Measurements from ENCODE around the gene IQCE.
"Not testable (repeated sequence)": the region's sequence is repeated elsewhere in the genome, so short reads cannot be mapped to it uniquely, and the experiment has no call there.

IQCE gene

GRCh38 chr7:2576742-2577491, 18.1 kb downstream of the IQCE start:
- no peak for DNase-seq (ENCODE audit: low read depth)

GRCh38 chr7:2577914-2578680, 19.3 kb downstream of the IQCE start:
- no peak for DNase-seq (ENCODE audit: low read depth)

DNA sequence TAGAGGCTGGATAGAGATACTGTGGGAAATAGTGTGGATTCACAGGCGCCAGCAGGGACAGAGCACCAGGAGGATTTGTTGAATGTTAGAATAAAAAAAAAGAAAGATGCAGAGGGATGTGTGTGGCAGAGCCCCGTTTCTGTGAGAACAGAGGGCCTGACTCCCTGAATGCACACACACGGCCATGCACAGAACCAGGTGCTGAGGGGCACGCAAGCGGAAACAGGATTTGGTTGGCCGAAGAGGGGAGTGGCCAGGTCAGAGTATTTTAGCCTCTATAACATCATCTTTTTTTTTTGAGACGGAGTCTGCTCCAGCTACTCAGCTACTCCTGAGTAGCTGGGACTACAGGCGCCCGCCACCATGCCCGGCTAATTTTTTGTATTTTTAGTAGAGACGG, 21.9 kb downstream of the IQCE start:
- DNase-seq (ENCODE audit: low read depth), result no peak

DNA sequence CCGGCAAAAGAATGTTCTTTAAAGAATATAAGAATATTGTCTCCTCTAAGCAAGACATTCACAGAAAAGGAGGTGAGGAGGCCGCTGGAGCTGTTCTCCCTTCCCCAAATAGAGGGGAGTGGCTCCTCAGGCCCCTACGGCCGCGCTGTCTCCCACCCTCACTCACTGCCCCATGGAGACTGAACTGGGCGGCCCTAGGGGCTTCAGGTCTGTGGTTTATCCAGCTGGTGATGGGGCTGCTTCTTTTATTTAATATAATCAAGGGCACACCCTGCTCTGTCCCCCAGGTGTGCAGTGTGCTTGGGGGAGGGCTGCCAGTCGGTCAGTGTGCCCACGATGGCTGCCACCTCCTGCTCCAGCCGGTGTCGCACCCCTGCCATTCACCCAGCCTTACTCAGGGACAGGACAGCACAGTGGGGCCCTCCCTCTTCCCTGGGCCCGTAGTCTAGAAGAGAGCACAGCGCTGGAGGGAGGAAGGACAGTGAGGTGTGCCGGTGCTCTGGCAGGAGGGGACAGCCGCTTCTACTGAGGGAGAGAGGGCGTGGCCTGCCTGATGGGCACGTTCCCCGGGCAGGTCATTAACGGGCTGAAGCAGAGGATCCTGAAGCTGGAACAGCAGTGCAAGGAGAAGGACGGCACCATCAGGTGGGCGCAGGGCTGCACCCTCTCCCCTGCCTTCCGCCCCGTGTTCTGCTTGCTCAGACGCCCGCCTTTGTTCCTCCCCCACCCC, 23.4 kb downstream of the IQCE start:
- no peak for DNase-seq (ENCODE audit: low read depth)

DNA sequence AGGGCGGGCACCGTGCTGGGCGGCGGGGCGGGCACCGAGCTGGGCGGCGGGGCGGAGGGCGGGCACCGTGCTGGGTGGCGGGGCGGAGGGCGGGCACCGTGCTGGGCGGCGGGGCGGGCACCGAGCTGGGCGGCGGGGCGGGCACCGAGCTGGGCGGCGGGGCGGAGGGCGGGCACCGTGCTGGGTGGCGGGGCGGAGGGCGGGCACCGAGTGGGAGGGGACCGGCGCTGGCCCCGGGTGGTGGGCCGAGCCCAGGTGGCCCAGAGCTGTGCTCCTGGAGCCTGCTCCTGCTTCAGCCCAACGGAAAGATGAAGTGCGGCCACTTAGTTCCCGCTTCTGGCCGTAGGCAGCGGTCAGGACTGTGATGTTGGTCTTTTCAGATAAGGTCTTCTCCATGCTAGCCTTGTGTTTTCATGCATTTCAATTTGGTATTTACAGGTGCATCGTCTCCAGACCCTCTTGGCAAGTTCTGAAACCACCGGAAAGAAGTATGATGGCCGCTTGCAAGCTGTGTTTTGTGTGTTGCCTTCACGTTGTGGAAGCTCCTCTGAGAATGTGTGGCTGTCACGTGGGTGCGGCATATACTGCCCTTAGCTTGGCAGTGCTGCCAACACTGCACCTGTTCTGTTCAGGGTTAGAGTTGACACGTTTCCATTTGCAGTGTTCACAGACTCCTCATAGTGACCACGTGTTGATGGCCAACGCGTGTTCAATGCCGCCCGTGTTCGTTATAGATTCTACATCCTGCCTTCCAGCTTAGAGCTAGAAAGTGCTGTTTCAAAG, 25.2 kb downstream of the IQCE start:
- no peak for DNase-seq (ENCODE audit: low read depth)

- DNase-seq (ENCODE audit: low read depth), result no peak
These were observed 26.7 kb downstream of the IQCE start for GRCh38 chr7:2585446-2585845.

- no peak for DNase-seq (ENCODE audit: low read depth)
These were observed 27.7 kb downstream of the IQCE start for GRCh38 chr7:2586326-2587020.

GRCh38 chr7:2587134-2587533, 28.4 kb downstream of the IQCE start:
- no peak for DNase-seq (ENCODE audit: low read depth)

GRCh38 chr7:2587778-2588177, 29.0 kb downstream of the IQCE start:
- DNase-seq (ENCODE audit: low read depth), result no peak

- no peak for DNase-seq (ENCODE audit: low read depth)
These were observed 30.6 kb downstream of the IQCE start for GRCh38 chr7:2589341-2589740.

GRCh38 chr7:2589941-2590340, 31.2 kb downstream of the IQCE start:
- DNase-seq (ENCODE audit: low read depth), result not testable (repeated sequence)

GRCh38 chr7:2592375-2592865, 33.6 kb downstream of the IQCE start:
- no peak for DNase-seq (ENCODE audit: low read depth)

- DNase-seq (ENCODE audit: low read depth), result no peak
These were observed 34.4 kb downstream of the IQCE start for GRCh38 chr7:2593036-2593727.

DNA sequence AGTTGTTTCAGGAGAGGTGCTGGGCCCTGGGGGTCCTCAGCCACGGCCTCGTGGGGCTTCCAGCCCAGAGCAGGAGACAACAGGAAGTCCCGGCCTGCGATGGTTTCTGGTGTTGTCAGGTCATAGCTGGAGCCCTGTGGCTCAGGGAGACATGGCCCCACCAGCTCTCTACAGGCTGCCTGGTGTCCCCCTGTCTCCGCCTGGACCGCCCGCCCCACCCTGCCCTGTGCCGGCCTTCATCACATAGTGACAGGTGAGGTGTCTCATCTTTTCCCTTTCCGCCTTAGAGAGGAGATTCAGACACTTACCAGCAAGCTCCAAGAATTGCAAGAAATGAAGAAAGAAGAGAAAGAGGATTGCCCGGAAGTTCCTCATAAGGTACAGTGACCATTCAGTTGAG, 35.8 kb downstream of the IQCE start:
- no peak for DNase-seq (ENCODE audit: low read depth)

- DNase-seq (ENCODE audit: low read depth), result no peak
These were observed 36.6 kb downstream of the IQCE start for GRCh38 chr7:2595258-2595860.

GRCh38 chr7:2596464-2597272, 37.9 kb downstream of the IQCE start:
- no peak for DNase-seq (ENCODE audit: low read depth)

DNA sequence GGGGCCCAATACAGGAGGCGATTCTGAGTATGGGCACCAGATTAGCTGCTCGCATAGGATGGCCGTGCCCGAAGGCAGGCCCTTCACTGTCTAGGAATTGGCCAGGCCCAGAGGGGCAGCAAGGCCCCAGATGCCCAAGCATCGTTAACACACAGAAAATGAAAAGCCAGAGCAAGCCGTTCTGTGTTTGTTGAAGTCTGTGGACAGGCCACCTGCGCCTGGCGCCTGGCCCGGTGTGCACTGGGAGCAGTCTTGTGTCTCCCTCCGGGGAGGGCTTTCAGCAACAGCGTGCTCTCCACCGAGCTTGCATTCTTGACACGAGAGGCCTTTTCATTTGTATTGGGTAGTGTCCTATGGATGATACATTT, 38.5 kb downstream of the IQCE start:
- DNase-seq (ENCODE audit: low read depth), result no peak

- no peak for DNase-seq (ENCODE audit: low read depth)
These were observed 39.5 kb downstream of the IQCE start for GRCh38 chr7:2598154-2598823.

GRCh38 chr7:2601065-2601464, 42.3 kb downstream of the IQCE start:
- no peak for DNase-seq (ENCODE audit: low read depth)

All from fibroblast of the conjunctiva (primary cell).